NOMO-1 treated with dmso at 0.1 percent for 144 hours (cell line): ENCODE results near the gene TMEM270.

Source experiments
- DNase-seq: peaks from one replicate; lab custom pipeline; 2025; ENCODE audit not compliant: unreplicated experiment; lab: John Stamatoyannopoulos, UW

The TMEM270 gene

GRCh38 chr7:73885433-73885974, 24.5 kb downstream of the TMEM270 start:
- DNase-seq, result no peak

DNA sequence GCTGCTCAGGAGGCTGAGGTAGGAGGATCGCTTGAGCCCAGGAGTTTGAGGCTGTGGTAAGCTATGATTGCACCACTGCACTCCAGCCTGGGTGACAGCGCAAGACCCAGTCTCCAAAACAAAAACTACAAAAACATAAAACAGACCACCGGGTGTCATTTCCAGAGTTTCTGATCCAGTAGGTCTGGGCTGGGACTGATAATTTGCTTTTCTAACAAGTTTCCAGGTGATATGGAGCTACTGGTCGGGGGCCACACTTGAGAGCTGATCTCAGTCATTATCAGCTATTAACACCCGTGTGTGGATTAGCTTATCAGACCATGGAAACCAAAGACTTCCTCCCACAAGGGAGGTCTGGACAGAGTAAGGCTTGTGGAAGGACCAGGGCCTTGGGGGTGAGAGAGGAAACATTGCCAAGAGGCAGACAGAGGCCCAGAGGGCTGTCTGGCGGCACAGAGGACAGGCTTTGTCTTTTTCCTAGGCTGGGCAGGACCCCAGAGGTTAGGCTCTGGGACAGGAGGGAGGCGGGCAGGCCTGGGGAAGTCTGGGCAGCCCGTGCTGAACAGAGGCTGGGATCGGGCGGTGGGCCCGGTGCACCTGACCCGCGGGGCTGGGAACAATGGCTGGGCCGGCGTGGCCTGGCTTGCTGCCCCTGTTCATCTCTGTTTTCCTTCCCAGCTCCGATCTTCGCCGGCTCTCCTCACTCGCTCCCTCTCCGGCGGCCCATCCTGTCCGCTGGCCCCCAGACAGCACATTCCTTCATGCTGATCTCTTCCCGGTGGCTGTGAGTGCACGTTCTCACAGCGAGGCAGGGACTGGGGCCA, 25.2 kb downstream of the TMEM270 start:
- no peak for DNase-seq

DNA sequence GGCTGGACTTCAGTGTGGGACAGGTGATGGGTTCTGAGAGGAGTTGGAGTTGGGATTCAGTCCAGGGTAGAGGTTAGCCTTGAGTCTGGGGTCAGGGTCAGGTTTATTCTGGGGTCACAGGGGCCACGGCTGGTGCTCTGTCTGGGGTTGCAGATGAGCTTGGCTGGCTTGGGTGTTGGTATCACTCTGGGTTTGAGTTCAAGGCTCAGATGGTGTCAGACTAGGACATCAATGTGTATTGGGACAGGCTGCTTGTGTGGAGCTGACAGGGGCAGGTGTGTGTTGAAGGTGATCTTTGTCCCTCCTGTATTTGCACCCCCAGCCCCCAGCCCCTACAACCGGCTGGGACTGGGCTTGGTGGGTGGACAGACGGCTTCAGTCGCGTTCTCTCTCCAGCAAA, 26.8 kb downstream of the TMEM270 start:
- no peak for DNase-seq

- no peak for DNase-seq
Measured at GRCh38 chr7:73888959-73889358, 28.0 kb downstream of the TMEM270 start.

DNA sequence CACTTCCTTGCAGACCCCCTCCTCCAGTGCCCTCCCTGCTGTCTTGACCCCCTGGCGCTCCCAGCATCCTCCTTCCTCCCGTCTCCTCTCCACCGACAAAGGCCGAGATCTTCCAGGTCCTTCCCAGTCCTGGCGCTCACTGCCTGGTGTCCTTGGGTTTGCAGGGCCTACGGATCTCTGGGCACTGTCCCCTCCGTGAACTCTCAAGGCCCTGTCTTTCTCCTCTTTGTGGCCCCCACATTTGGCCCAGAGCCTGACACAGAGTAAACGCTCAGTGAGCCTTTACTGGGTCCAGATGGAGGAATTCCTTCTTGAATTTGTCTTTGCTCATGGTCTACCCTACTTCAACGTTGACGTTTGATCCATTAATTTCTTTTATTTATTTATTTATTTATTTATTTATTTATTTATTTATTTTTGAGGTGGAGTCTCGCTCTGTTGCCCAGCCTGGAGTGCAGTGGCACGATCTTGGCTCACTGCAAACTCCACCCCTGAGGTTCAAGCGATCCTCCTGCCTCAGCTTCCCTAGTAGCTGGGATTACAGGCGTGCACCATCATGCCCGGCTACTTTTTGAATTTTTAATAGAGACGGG, 29.7 kb downstream of the TMEM270 start:
- DNase-seq, result no peak

DNA sequence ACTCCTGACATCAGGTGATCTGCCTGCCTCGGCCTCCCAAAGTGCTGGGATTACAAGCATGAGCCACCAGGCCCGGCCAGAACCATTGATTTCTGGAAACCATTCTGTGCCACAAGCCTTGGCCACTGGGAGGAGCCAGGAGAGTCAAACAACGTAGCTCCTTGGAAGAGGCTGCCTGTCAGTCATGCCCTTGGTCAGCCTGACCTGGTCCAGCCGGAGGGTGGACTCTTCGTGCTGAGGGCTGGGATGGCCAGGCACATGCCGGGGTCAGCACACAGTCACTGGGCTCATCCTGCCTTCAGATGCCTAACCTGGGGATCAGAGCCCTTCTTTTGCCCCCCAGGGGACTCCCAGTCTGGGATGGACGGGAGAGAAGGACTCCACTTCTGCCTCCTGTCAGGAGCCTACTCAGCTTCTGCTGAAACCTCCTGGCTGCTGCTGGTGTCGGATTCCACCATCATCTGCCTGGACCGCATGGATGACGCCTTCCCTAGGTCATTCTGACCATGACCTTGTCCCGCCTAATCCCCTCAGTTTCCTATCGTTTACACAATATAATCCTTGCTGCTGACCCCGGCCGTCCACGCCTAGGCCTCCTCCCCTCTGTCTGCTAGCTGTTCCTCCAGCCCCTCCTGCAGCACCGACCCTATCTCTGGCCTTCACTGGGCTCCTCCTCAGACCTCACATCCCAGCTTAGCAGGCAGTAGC, 30.4 kb downstream of the TMEM270 start:
- no peak for DNase-seq

- no peak for DNase-seq
Measured at GRCh38 chr7:73892003-73892999, 31.3 kb downstream of the TMEM270 start.

DNA sequence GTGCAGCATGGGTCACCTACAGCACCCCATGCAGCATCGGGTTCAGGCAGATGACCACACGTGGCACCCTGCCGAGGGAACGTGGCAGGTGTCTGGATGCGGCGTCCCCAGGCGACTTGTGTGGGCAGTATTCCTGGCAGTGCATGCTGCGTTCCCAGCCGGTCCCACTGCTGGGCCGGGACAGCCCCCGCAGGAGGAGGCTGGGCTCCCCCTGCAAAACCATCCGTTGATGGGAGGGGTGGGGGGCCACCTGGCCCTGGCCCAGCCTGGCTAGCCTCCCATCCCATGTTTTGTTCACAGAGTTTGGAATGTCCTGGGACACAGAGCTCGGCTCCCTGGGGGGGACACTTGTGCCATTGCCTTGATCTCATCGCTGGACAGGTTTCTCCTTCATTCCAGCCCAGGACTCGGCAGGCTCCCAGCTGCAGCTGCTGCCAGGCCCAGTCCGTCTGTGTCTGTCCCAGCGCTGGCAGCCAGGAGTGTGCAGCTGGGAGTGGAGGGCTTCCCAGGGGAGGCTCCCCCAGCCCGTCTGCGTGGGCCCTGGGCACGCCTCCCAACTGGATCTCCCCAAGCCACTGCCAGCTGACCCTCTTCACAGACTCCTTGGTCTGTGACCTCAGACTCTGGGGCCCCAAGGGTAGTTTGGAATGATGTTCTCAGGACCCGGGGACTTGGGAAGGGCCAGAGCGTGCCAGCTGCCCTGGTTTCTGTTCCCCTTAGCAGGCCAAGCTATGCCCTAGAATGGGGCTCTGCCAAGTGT, 32.6 kb downstream of the TMEM270 start:
- DNase-seq, result no peak

DNA sequence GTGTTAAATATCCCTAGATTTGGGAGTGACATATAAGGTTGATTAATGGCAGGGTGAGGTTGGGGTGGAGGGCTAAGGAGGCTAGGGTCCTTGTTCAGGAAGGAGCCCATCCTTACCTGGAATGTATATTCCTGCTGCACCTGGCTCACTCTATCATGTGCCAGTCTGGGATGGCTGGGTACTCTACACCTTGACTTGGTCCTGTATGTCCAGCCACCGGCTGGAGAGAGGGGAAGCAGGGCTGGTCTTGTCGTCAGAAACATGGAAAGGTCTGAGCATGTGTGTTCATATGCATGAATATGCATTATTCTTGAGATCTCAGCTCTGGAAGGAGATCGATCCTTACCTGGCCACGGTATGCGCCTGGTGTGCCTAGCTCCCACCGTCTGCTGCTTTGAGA, 33.2 kb downstream of the TMEM270 start:
- no peak for DNase-seq

- no peak for DNase-seq
Measured at GRCh38 chr7:73894733-73895551, 34.0 kb downstream of the TMEM270 start.

DNA sequence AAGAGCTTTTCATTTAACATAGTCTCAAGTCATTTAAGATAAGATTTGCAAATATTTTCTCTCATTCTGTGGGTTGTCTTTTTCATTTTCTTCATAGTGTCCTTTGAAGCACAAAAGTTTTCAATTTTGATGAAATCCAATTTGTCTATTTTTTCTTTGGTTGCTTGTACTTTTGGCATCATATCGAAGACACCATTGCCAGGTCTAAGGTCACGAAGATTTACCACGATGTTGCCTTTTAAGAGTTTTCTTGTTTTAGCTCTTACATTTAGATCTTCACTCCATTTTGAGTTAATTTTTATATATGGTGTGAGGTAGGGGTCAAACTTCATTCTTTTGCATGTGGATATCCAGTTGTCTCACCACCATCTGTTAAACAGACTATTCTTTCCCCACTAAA, 34.7 kb downstream of the TMEM270 start:
- DNase-seq, result no peak

GRCh38 chr7:73896454-73896853, 35.5 kb downstream of the TMEM270 start:
- DNase-seq, result no peak

DNA sequence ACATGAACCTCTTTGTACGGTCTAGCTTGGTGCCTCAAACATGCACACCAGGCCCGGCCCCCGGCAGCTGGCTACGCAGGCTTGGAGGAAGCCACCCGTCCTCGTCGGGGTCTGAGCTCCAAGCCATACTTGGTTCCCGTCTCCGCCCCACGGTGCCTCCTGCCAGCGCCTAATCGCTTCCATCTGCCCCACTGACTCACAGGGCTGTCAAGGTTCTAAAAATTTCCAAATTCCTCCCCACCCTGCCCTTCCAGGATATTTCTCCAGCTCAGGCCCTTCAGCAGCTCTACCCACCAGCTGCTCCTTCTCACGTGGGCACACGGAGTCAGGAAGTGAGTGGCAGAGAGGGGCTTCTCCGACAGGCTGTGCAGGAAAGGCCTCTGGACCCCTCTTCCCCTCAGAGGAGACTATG, 38.8 kb downstream of the TMEM270 start:
- no peak for DNase-seq

GRCh38 chr7:73900286-73900685, 39.3 kb downstream of the TMEM270 start:
- no peak for DNase-seq

DNA sequence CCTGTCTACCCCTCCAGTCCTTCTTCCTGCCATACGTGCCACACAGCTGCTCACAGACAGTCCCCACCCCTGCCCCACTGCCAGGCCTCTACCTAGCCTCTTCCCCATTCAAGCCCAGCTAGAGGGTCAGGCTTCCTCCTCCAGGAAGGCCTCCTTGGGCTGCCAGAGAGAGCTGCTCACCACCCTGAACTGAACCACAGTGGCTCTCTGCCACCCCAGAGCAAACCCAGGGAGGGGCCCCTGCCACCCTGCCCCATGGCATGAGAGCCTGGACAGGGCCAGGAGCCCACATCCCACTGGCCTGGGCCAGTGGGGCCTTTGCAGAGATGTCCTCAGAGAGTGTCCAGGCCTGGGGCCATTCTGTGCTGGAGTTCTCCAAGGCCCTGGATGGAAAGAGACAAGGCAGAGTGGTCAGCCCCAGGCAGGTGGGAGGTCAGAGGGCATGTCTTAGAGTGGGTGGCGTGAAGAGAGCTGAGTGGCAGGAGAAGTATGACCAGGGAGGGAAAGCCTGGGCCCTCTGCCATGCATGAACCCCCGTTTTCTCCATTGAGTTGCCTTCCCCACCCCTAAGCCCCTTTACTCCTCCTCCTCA, 40.4 kb downstream of the TMEM270 start:
- DNase-seq, result no peak

DNA sequence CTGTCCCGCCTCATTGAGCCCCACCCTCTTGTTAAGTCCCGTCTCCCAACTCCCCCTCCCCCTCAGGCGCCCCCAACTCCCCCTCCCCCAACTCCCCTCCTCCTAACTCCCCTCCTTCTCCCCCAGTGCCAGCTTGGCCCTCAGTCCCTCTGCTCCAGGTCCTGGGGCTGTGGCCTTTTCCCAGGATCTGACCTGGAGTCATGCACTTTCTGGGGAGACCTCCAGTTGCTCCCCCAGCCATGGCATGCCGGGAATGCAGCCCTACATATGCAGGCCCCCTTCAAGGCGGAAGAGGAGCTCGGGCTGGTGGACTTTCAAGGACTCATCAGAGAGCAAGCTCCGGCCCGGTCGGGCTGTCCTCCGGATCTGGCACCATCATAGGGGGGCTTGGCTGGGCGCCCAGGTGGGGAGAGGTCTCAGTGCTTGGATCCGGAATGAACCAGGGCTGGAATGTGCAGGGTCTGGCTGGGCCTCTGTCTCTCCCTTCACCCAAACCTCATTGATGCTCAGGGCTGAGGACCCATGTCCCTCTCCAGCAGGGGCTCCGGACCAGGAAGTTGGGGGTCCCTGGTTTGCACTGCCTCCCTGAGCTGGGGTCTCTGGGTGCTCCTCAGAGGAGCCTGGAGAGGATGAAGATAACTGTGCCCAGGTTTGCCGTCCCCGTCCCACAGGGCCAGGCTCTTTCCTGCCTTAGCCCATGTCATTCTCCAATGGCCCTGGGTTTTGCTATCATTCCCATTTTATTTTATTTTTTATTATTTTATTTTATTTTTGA, 41.1 kb downstream of the TMEM270 start:
- DNase-seq, result no peak

GRCh38 chr7:73903321-73904218, 42.6 kb downstream of the TMEM270 start:
- DNase-seq, result no peak
